ENCODE results near the gene H2BK1.

Gene H2BK1

GRCh38 chr7:151168787-151169162, 41.5 kb downstream of the H2BK1 start:
- no peak for TF ChIP-seq MYC (IDR thresholded peaks at IDR 0.05; ENCODE audit: low read depth, low read length)
- no peak for TF ChIP-seq CTCF (IDR thresholded peaks at IDR 0.05; ENCODE audit: low read depth, low read length)
- no peak for TF ChIP-seq POLR2A (IDR thresholded peaks at IDR 0.05; ENCODE audit: extremely low read depth, insufficient read length)

GRCh38 chr7:151168003-151168786, 42.1 kb downstream of the H2BK1 start:
- peak; percentile 64 for DNase-seq (ENCODE audit: low read depth)
- peak; percentile 66 for TF ChIP-seq CTCF (IDR thresholded peaks at IDR 0.05; ENCODE audit: low read depth, low read length)
- TF ChIP-seq MYC (IDR thresholded peaks at IDR 0.05; ENCODE audit: low read depth, low read length), result no peak
- H3K4me3 ChIP-seq (ENCODE audit: low read depth, low read length), result no peak overlapping the region

More at GRCh38 chr7:151168787-151169162, 41.5 kb downstream of the H2BK1 start:
- no peak overlapping the region for H3K4me3 ChIP-seq (ENCODE audit: low read depth, low read length)
- DNase-seq (ENCODE audit: low read depth), result no peak

GRCh38 chr7:151167197-151167961, 42.9 kb downstream of the H2BK1 start, which contains the start of gene GBX1:
Gene GBX1 (minus strand): TSS chr7:151167694. CDS start chr7:151167548, 146 bp downstream.
- H3K4me3 ChIP-seq (ENCODE audit: low read depth, low read length), result no peak within 1 kb of the TSS
- TF ChIP-seq CTCF (IDR thresholded peaks at IDR 0.05; ENCODE audit: low read depth, low read length), result no peak
- no peak for TF ChIP-seq MYC (IDR thresholded peaks at IDR 0.05; ENCODE audit: low read depth, low read length)
- no peak for TF ChIP-seq MAX (IDR thresholded peaks at IDR 0.05; ENCODE audit: low read depth, low read length)
- TF ChIP-seq POLR2A (IDR thresholded peaks at IDR 0.05; ENCODE audit: extremely low read depth, insufficient read length), result no peak
- no peak for DNase-seq (ENCODE audit: low read depth)

GRCh38 chr7:151166629-151167196, 43.6 kb downstream of the H2BK1 start:
- TF ChIP-seq POLR2A (IDR thresholded peaks at IDR 0.05; ENCODE audit: extremely low read depth, insufficient read length) (no peak), MAX (IDR thresholded peaks at IDR 0.05; ENCODE audit: low read depth, low read length) (no peak), CTCF (IDR thresholded peaks at IDR 0.05; ENCODE audit: low read depth, low read length) (no peak), MYC (IDR thresholded peaks at IDR 0.05; ENCODE audit: low read depth, low read length) (no peak)
- DNase-seq (ENCODE audit: low read depth), result no peak
- H3K4me3 ChIP-seq (ENCODE audit: low read depth, low read length), result no peak overlapping the region

GRCh38 chr7:151161757-151162156, 48.5 kb downstream of the H2BK1 start:
- TF ChIP-seq MAX (IDR thresholded peaks at IDR 0.05; ENCODE audit: low read depth, low read length), result no peak
- no peak for TF ChIP-seq CTCF (IDR thresholded peaks at IDR 0.05; ENCODE audit: low read depth, low read length)
- H3K4me3 ChIP-seq (ENCODE audit: low read depth, low read length), result no peak overlapping the region
- DNase-seq (ENCODE audit: low read depth), result no peak
